KMS-11 (cell line): ENCODE data around the gene FBXL3.

Experiments used
- H2AFZ ChIP-seq: fragments of 200-600 bp; sonication (generic); 2 replicates; pipeline ENCODE4 v1.6.1; 2016; ENCODE audit warnings: antibody characterized with exemption, mixed run types, low read depth
- H3K27ac ChIP-seq: fragments of 200-600 bp; sonication (generic); 2 replicates; pipeline ENCODE4 v1.6.1; 2016; ENCODE audit warnings: mild to moderate bottlenecking, mixed run types
- H3K27me3 ChIP-seq: fragments of 200-600 bp; sonication (generic); 2 replicates; pipeline ENCODE4 v1.6.1; 2017; ENCODE audit warnings: mild to moderate bottlenecking, low read depth, mixed run types, moderate library complexity; ENCODE audit not compliant: insufficient read depth
- H3K36me3 ChIP-seq: fragments of 200-600 bp; sonication (generic); 2 replicates; pipeline ENCODE4 v1.6.1; 2017; ENCODE audit warnings: mild to moderate bottlenecking, mixed run types; ENCODE audit not compliant: insufficient read depth
- H3K4me1 ChIP-seq: fragments of 200-600 bp; sonication (generic); 2 replicates; pipeline ENCODE4 v1.6.1; 2016; ENCODE audit warnings: mild to moderate bottlenecking, low read depth, mixed run types; ENCODE audit not compliant: poor library complexity, severe bottlenecking
- H3K4me2 ChIP-seq: fragments of 200-600 bp; sonication (generic); 2 replicates; pipeline ENCODE4 v1.7.0; 2016; ENCODE audit warnings: mild to moderate bottlenecking, mixed run types
- H3K4me3 ChIP-seq: fragments of 200-600 bp; sonication (generic); IDR thresholded peaks from 2 replicates; pipeline ENCODE4 v1.6.1; 2017; ENCODE audit warnings: low read depth, low read length, mixed read lengths; ENCODE audit not compliant: insufficient read depth
- H3K79me2 ChIP-seq: fragments of 200-600 bp; sonication (generic); 2 replicates; pipeline ENCODE4 v1.6.1; 2016; ENCODE audit warnings: low read depth, mixed run types; ENCODE audit not compliant: insufficient read depth
- H3K9ac ChIP-seq: fragments of 200-600 bp; sonication (generic); 2 replicates; pipeline ENCODE4 v1.6.1; 2016; ENCODE audit warnings: mild to moderate bottlenecking, mixed run types
- H4K20me1 ChIP-seq: fragments of 200-600 bp; sonication (generic); 2 replicates; pipeline ENCODE4 v1.6.1; 2016; ENCODE audit warnings: mild to moderate bottlenecking, mixed run types; ENCODE audit not compliant: insufficient read depth
- TF ChIP-seq, protein P1 (sequence below): fragments of 200-600 bp; sonication (generic); conservative IDR thresholded peaks from 2 replicates; pipeline ENCODE4 v1.6.1; 2017; ENCODE audit warnings: low read depth, mild to moderate bottlenecking, antibody characterized with exemption, low read length, moderate library complexity, mixed read lengths

Gene FBXL3

DNA sequence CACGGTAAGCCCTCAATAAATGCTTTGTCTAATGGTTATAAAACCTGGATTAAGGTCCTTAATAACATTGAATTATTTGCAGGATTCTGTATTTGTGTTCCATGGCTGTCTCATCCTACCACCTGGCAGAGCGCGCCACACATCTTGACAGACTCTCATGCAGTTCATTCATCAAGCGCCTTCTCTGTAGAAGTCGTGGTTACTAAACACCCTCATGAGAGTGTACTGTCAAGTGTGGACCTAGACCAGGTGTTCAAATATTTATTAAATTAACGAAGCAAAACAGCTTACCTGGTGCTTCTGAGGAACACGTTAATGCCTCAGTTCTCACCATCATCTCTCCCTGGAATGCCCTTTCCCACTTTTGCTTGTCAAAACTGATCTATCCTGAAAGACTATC lies 13.1 kb upstream of the FBXL3 start:
- TF ChIP-seq, protein P1, sequence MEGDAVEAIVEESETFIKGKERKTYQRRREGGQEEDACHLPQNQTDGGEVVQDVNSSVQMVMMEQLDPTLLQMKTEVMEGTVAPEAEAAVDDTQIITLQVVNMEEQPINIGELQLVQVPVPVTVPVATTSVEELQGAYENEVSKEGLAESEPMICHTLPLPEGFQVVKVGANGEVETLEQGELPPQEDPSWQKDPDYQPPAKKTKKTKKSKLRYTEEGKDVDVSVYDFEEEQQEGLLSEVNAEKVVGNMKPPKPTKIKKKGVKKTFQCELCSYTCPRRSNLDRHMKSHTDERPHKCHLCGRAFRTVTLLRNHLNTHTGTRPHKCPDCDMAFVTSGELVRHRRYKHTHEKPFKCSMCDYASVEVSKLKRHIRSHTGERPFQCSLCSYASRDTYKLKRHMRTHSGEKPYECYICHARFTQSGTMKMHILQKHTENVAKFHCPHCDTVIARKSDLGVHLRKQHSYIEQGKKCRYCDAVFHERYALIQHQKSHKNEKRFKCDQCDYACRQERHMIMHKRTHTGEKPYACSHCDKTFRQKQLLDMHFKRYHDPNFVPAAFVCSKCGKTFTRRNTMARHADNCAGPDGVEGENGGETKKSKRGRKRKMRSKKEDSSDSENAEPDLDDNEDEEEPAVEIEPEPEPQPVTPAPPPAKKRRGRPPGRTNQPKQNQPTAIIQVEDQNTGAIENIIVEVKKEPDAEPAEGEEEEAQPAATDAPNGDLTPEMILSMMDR = no peak
- no peak overlapping the region for H3K4me2 ChIP-seq
- no peaks in the 10 kb centered on the region for H4K20me1 ChIP-seq
- H3K4me1 ChIP-seq = no peaks in the 10 kb centered on the region
- H3K79me2 ChIP-seq = no peaks in the 10 kb centered on the region
- H3K27me3 ChIP-seq = no peaks in the 10 kb centered on the region
- no peak overlapping the region for H3K4me3 ChIP-seq
- H3K27ac ChIP-seq = no peak overlapping the region
- no peak overlapping the region for H3K9ac ChIP-seq
- no peak overlapping the region for H2AFZ ChIP-seq
- H3K36me3 ChIP-seq = no peaks in the 10 kb centered on the region

DNA sequence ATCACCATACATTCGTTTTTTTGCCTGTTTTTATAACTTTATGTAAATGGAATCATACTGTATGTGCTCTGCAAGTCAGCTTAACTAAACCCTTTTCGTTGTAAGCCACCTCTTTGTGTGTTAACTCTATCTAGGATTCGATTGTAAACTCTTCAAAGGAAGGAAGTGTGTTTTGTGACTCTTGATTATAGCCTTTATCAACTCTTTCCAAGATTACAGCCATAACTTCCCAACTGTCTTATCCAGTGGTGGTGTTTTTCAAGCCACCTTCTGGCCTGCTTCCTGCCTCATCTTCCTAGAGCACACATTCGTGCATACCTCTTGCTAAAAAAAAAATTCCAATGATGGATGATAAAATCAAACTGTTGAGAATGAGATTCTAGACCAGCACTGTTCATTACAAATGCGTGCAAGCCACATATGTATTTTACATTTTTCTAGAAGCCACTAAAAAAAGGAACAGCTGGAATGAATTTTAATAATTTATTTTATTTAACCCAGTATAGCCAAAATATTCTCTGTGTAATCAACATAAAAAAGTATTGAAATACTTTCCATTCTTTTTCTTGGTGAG lies 12.0 kb upstream of the FBXL3 start:
- Histone ChIP-seq H4K20me1 (no peaks in the 10 kb centered on the region), H3K4me2 (no peak overlapping the region), H3K36me3 (no peaks in the 10 kb centered on the region), H3K9ac (no peak overlapping the region), H3K4me3 (no peak overlapping the region), H3K4me1 (no peaks in the 10 kb centered on the region), H3K27me3 (no peaks in the 10 kb centered on the region), H3K79me2 (no peaks in the 10 kb centered on the region), H3K27ac (no peak overlapping the region), H2AFZ (no peak overlapping the region)
- TF ChIP-seq, protein P1 = no peak

DNA sequence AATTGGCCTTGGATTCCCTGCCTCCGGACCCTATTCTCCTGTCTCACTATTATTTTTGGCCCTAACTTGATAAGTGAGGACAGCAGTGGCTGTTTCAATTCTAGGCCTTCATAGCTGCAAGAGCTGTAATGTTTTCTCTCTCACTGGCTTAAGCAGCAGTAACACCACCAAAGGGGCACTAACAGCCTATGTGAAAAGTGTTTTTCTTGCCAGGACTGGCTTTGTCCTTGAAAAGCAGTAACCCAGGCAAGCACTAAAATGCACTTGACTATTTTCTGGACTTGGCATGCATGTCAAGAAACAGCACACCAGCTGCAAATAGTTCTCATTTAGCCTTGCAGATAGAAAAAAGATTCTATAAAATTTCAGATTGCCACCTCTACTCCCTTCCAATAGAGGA lies 9.3 kb upstream of the FBXL3 start:
- no peaks in the 10 kb centered on the region for H3K36me3 ChIP-seq
- no peak overlapping the region for H3K4me2 ChIP-seq
- no peaks in the 10 kb centered on the region for H3K4me1 ChIP-seq
- H3K27ac ChIP-seq = no peak overlapping the region
- H2AFZ ChIP-seq = no peak overlapping the region
- no peaks in the 10 kb centered on the region for H3K79me2 ChIP-seq
- TF ChIP-seq, protein P1 = no peak
- H4K20me1 ChIP-seq = no peaks in the 10 kb centered on the region
- H3K4me3 ChIP-seq = no peak overlapping the region
- H3K27me3 ChIP-seq = no peaks in the 10 kb centered on the region
- H3K9ac ChIP-seq = no peak overlapping the region

DNA sequence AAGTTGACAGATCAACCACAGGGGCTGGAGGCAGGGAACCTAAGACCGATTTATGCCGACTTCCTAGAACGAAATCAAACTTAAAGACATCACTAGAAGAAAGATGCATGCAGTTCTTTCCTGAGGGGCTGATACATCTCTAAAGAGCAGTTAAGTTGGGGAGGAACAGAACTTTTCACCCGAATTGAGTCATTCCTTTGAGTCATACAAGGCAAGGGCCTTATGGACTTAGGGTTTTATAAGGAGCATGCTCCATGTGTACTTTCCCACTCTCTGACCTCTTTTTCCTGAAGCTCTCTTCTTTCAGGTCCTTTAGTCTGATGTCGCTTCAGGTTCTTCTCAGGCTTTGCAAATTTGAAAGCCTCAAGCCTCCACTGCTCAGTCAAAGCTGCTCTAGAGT lies 7.9 kb upstream of the FBXL3 start:
- H3K4me1 ChIP-seq = no peaks in the 10 kb centered on the region
- no peak overlapping the region for H2AFZ ChIP-seq
- H3K9ac ChIP-seq = no peak overlapping the region
- no peaks in the 10 kb centered on the region for H3K79me2 ChIP-seq
- H4K20me1 ChIP-seq = no peaks in the 10 kb centered on the region
- H3K36me3 ChIP-seq = no peaks in the 10 kb centered on the region
- H3K27me3 ChIP-seq = no peaks in the 10 kb centered on the region
- H3K27ac ChIP-seq = no peak overlapping the region
- H3K4me3 ChIP-seq = no peak overlapping the region
- no peak overlapping the region for H3K4me2 ChIP-seq
- TF ChIP-seq, protein P1 = no peak
